K562 (cell line): ENCODE data around the gene OR6C76. TPM values are rescaled to one million over a fixed set of nuclear protein-coding genes. Genes with fewer than 3 reads are reported as not detected.
A peak's percentile ranks its signal among the peaks of the same experiment; 100 is the strongest.
"Not testable (repeated sequence)": the region's sequence is repeated elsewhere in the genome, so short reads cannot be mapped to it uniquely, and the experiment has no call there.

Experiments used
- ATAC-seq: fragments of 200-7000 bp; cut with Tn5 transposase; 3 replicates; pipeline ENCODE4 v1.9.1; 2020; ENCODE audit warnings: moderate library complexity
- BruUV-seq: library from RNA; stranded (reverse); fragments of 400-500 nt; replicated peaks from 2 replicates; lab custom pipeline; 2021; lab: Mats Ljungman, UMichigan
- CTCF ChIA-PET: fragments of 300-600 bp; formaldehyde crosslinking; extraction: SDS; loops from one replicate; lab custom pipeline; 2021; ENCODE audit warnings: low intra/inter-chr PET ratio; lab: Yijun Ruan, JAX
- POLR2A ChIA-PET: fragments of 300-600, 350-650 bp; sonication (Branson Sonifier 250); formaldehyde crosslinking; extraction: SDS; loops from one replicate; lab custom pipeline; 2021; ENCODE audit warnings: antibody characterized with exemption, inconsistent platforms; lab: Yijun Ruan, JAX
- DNase-seq, 4 experiments: peaks; one replicate each; pipeline versions ENCODE4 v3.0.0 to v3.0.0-alpha.2; 2011 to 2018; ENCODE audit warnings: low spot score in 3 of 4, mixed read lengths in 3 of 4; ENCODE audit errors: extremely low read depth in 1 of 4
- FAIRE-seq: peaks from 2 replicates; lab custom pipeline; 2011; peaks lifted over from hg19 to GRCh38; lab: Jason Lieb, UNC
- H2AFZ ChIP-seq: 2 replicates; pipeline ENCODE4 v1.6.0; 2011; ENCODE audit warnings: low read depth, low read length, control low read depth, inconsistent platforms
- H3K27ac ChIP-seq: fragments of 200-600 bp; 3 replicates; pipeline ENCODE4 v1.8.0; 2011; ENCODE audit warnings: low read depth, mild to moderate bottlenecking, control low read depth, inconsistent platforms, low read length, moderate library complexity, mixed read lengths; ENCODE audit errors: extremely low read depth
- H3K27me3 ChIP-seq, 2 experiments: fragments of 300-600 bp in 1 of 2; 2 replicates in 1 of 2; 3 replicates in 1 of 2; pipeline versions ENCODE4 v1.6.0 to v1.8.0; 2011; ENCODE audit warnings: inconsistent platforms in 2 of 2, low read length in 2 of 2, mild to moderate bottlenecking in 1 of 2, mixed read lengths in 1 of 2, moderate library complexity in 1 of 2; ENCODE audit not compliant: control insufficient read depth in 2 of 2, insufficient read depth in 2 of 2
- H3K36me3 ChIP-seq: fragments of 300-600 bp; 3 replicates; pipeline ENCODE4 v1.8.0; 2011; ENCODE audit warnings: mild to moderate bottlenecking, low read length, inconsistent platforms; ENCODE audit not compliant: control insufficient read depth, insufficient read depth
- H3K4me1 ChIP-seq, 2 experiments: fragments of 200-600 bp in 1 of 2; replicated peaks in 1 of 2; 2 replicates in 1 of 2; 3 replicates in 1 of 2; pipeline versions ENCODE4 v1.5.1 to v1.8.0; 2011; ENCODE audit warnings: inconsistent platforms in 2 of 2, low read length in 2 of 2, mild to moderate bottlenecking in 1 of 2, mixed read lengths in 1 of 2, moderate library complexity in 1 of 2; ENCODE audit not compliant: control insufficient read depth in 2 of 2, insufficient read depth in 2 of 2
- H3K4me2 ChIP-seq: 2 replicates; pipeline ENCODE4 v1.6.1; 2011; ENCODE audit warnings: low read length, control low read depth, inconsistent platforms, mixed read lengths; ENCODE audit not compliant: insufficient read depth
- H3K4me3 ChIP-seq: fragments of 200-600 bp; sonication (generic), shearing (Covaris generic); 2 replicates; pipeline ENCODE4 v1.5.1; 2016; ENCODE audit warnings: control low read depth, inconsistent platforms
- H3K79me2 ChIP-seq: fragments of 200-600 bp; 3 replicates; pipeline ENCODE4 v1.8.0; 2011; ENCODE audit warnings: low read length, inconsistent platforms; ENCODE audit not compliant: control insufficient read depth, insufficient read depth
- H3K9ac ChIP-seq, 2 experiments: 2 replicates each; pipeline versions ENCODE4 v1.6.0 to v1.6.1; 2011; ENCODE audit warnings: low read depth in 2 of 2, low read length in 2 of 2, control low read depth in 1 of 2, inconsistent platforms in 1 of 2, mild to moderate bottlenecking in 1 of 2, mixed read lengths in 1 of 2; ENCODE audit not compliant: insufficient read depth in 1 of 2
- H3K9me1 ChIP-seq: one replicate; pipeline ENCODE4 v1.6.0; 2011; ENCODE audit warnings: inconsistent platforms, mild to moderate bottlenecking, low read length, moderate library complexity; ENCODE audit not compliant: control insufficient read depth, insufficient read depth
- H3K9me3 ChIP-seq: replicated peaks from 2 replicates; pipeline ENCODE4 v1.5.1; 2011; ENCODE audit warnings: low read depth, low read length, inconsistent platforms; ENCODE audit not compliant: control insufficient read depth, insufficient read depth
- H4K20me1 ChIP-seq: replicated peaks from 2 replicates; pipeline ENCODE4 v1.6.1; 2011; ENCODE audit warnings: low read length, inconsistent platforms, mixed read lengths; ENCODE audit not compliant: control insufficient read depth, insufficient read depth
- C11orf30 ChIP-seq: fragments of 450-650 bp; IDR thresholded peaks from 2 replicates; pipeline ENCODE4 v1.6.1; 2016; ENCODE audit warnings: low read depth, mild to moderate bottlenecking
- MAFF ChIP-seq: IDR thresholded peaks from 2 replicates; pipeline ENCODE4 v1.6.1; 2012; ENCODE audit warnings: low read length, improper control_type of control experiment
- MAFG ChIP-seq: fragments of 450-650 bp; conservative IDR thresholded peaks from 2 replicates; pipeline ENCODE4 v1.6.1; 2016; ENCODE audit warnings: missing genetic modification characterization, missing compliant biosample characterization
- MAFK ChIP-seq: IDR thresholded peaks from 2 replicates; pipeline ENCODE4 v1.6.1; 2011; ENCODE audit warnings: low read length, improper control_type of control experiment
- ZNF239 ChIP-seq: fragments of 250-450 bp; sonication (Bioruptor Pico); IDR thresholded peaks from 2 replicates; pipeline ENCODE4 v1.4.0; 2020; ENCODE audit warnings: mild to moderate bottlenecking
- ZNF316 ChIP-seq: fragments of 450-650 bp; IDR thresholded peaks from 2 replicates; pipeline ENCODE4 v1.6.1; 2016
- WGBS: fragments of 100-300 bp; shearing (Covaris generic); methylation state at CpG from one replicate; pipeline ENCODE4 v1.1.6; 2016; ENCODE audit warnings: low coverage, mixed read lengths; ENCODE audit not compliant: insufficient coverage; ENCODE audit errors: missing lambda C conversion rate; 5-methylcytosine and 5-hydroxymethylcytosine counted together
- in situ Hi-C: fragments of 300-500 bp; cut with MboI; formaldehyde crosslinking; loops from 4 replicates; pipeline ENCODE4 v1.15.0; 2018; ENCODE audit warnings: inconsistent platforms, mixed read lengths
- intact Hi-C: fragments of 100-400 bp; cut with micrococcal nuclease; formaldehyde crosslinking; loops from 2 replicates; pipeline ENCODE4 v1.14.2; 2022
- polyA plus RNA-seq, 8 experiments: library from polyadenylated mRNA; depleted of rRNA in 4 of 8; stranded (reverse) in 5 of 8; unstranded in 3 of 8; fragments of >200 nt; fragmentation: Nextera tagmentation in 2 of 8; fragmentation: Illumina TruSeq in 1 of 8; extraction: Ambion mirVana in 2 of 8; extraction: Trizol in 1 of 8; gene quantifications; 2 replicates each; pipeline versions ENCODE4 v1.2.1 to v1.2.3, GENCODE V29; 2011 to 2014; ENCODE audit warnings: inconsistent platforms in 1 of 8, missing spikeins in 1 of 8
- total RNA-seq, 7 experiments: library from RNA; depleted of rRNA in 6 of 7; stranded (reverse); fragments of >200 nt in 6 of 7; fragmentation: Illumina TruSeq in 2 of 7; extraction: Trizol in 2 of 7; gene quantifications; 2 replicates each; pipeline versions ENCODE4 v1.2.1 to v1.2.3, GENCODE V29; 2011 to 2021; ENCODE audit warnings: low replicate concordance in 1 of 7

OR6C76 gene
- total and polyA plus RNA-seq, 9 of the 15 experiments (the other 6 are each of a cell fraction or from before 2014, with no cell fraction given): not detected

GRCh38 chr12:55407866-55408265 is 18.2 kb upstream of the OR6C76 start:
- Histone ChIP-seq H3K9ac (no peak overlapping the region), H3K27me3 (no peaks in the 10 kb centered on the region), H3K27ac (no peak overlapping the region), H3K36me3 (no peaks in the 10 kb centered on the region), H2AFZ (no peak overlapping the region), H3K9me3 (0 out of 2 replicates have a peak, but pooled peaks cover 1% of the 10 kb centered on the region), H3K4me1 (no peaks in the 10 kb centered on the region; a peak in 1 of 5 replicates), H3K9me1 (no peaks in the 10 kb centered on the region), H3K4me2 (no peak overlapping the region), H3K4me3 (no peak overlapping the region), H4K20me1 (no peaks in the 10 kb centered on the region), H3K79me2 (no peaks in the 10 kb centered on the region)
- ChIA-PET CTCF (no interaction called here), POLR2A (no interaction called here)
- in situ Hi-C loops: no loop called here
- 0% methylated on average over 1 of the region's 1 CpG for WGBS
- no peak for FAIRE-seq
- BruUV-seq: no TSS peak
- no peak for ATAC-seq
- intact Hi-C loops: no loop called here
- no peak for DNase-seq
- TF ChIP-seq ZNF239 (CRISPR knock-in tag): no peak

- FAIRE-seq: not testable (repeated sequence)
Measured at GRCh38 chr12:55409133-55409532, 16.9 kb upstream of the OR6C76 start.

More at GRCh38 chr12:55409133-55409532, 16.9 kb upstream of the OR6C76 start:
- peak; percentile 45; the same call in 1 of the 2 replicates for TF ChIP-seq MAFK
- peak; percentile 40; the same call in 1 of the 2 replicates for TF ChIP-seq MAFF
- TF ChIP-seq ZNF316: peak; percentile 70
- peak; percentile 23; the same call in 1 of the 2 replicates for TF ChIP-seq MAFG (tag)
- TF ChIP-seq C11orf30: peak; percentile 38; the same call in 1 of the 2 replicates
- H3K9me1 ChIP-seq, ATAC-seq, H3K79me2 ChIP-seq, H3K9ac ChIP-seq, in situ Hi-C loops, H3K4me2 ChIP-seq, H3K27me3 ChIP-seq, H3K4me1 ChIP-seq, DNase-seq, H3K9me3 ChIP-seq, H3K4me3 ChIP-seq, H2AFZ ChIP-seq, H3K27ac ChIP-seq, H4K20me1 ChIP-seq, POLR2A ChIA-PET, BruUV-seq, intact Hi-C loops, H3K36me3 ChIP-seq, CTCF ChIA-PET: not testable (repeated sequence)
- whole genome bisulfite sequencing: 4% methylated on average over 1 of the region's 1 CpG
